OCI-LY7 (cell line): Measurements from ENCODE around the gene MAMSTR. TPM values are rescaled to one million over a fixed set of nuclear protein-coding genes. Genes with fewer than 3 reads are reported as not detected.

ENCODE experiments used
- BruUV-seq: library from RNA; stranded (reverse); fragments of 400-500 nt; replicated peaks from 2 replicates; lab custom pipeline; 2021; lab: Mats Ljungman, UMichigan
- CTCF ChIA-PET: fragments of 300-600 bp; sonication (Branson Sonifier 250); formaldehyde crosslinking; loops from one replicate; lab custom pipeline; 2022; ENCODE audit warnings: antibody characterized with exemption; ENCODE audit not compliant: unreplicated experiment; lab: Charles Lee
- POLR2A ChIA-PET: fragments of 300-600 bp; sonication (Branson Sonifier 250); formaldehyde crosslinking; loops from one replicate; lab custom pipeline; 2022; ENCODE audit warnings: antibody characterized with exemption; lab: Charles Lee
- DNase-seq: peaks from one replicate; pipeline ENCODE4 v3.0.0-alpha.2; 2015; ENCODE audit warnings: low spot score
- H2AFZ ChIP-seq: fragments of 200-600 bp; sonication (generic), shearing (Covaris generic); 2 replicates; pipeline ENCODE4 v1.6.1; 2014; ENCODE audit warnings: mild to moderate bottlenecking, antibody characterized with exemption, low read length, moderate library complexity
- H3K27ac ChIP-seq: fragments of 200-600 bp; sonication (generic); 2 replicates; pipeline ENCODE4 v1.5.1; 2014; ENCODE audit warnings: mixed run types, low read depth, mild to moderate bottlenecking, moderate library complexity, low read length, inconsistent platforms; ENCODE audit not compliant: poor library complexity, severe bottlenecking
- H3K36me3 ChIP-seq: fragments of 200-600 bp; sonication (generic); 2 replicates; pipeline ENCODE4 v1.6.1; 2014; ENCODE audit warnings: mild to moderate bottlenecking, antibody characterized with exemption, low read length, moderate library complexity, mixed read lengths; ENCODE audit not compliant: insufficient read depth
- H3K4me1 ChIP-seq: fragments of 200-600 bp; sonication (generic); 2 replicates; pipeline ENCODE4 v1.5.1; 2014; ENCODE audit warnings: mild to moderate bottlenecking, low read length; ENCODE audit not compliant: insufficient read depth, poor library complexity, severe bottlenecking
- H3K4me2 ChIP-seq: fragments of 200-600 bp; sonication (generic); 2 replicates; pipeline ENCODE4 v1.6.1; 2014; ENCODE audit warnings: mild to moderate bottlenecking, low read length
- H3K4me3 ChIP-seq: fragments of 200-600 bp; sonication (generic); 2 replicates; pipeline ENCODE4 v1.5.1; 2014; ENCODE audit warnings: mild to moderate bottlenecking, low read depth, low read length; ENCODE audit not compliant: poor library complexity, severe bottlenecking
- H3K79me2 ChIP-seq: fragments of 200-600 bp; sonication (generic); 2 replicates; pipeline ENCODE4 v1.6.1; 2016; ENCODE audit warnings: low read depth, mild to moderate bottlenecking, low read length, moderate library complexity, mixed read lengths; ENCODE audit not compliant: insufficient read depth
- H3K9me2 ChIP-seq: fragments of 200-600 bp; sonication (generic); 2 replicates; pipeline ENCODE4 v1.6.1; 2016; ENCODE audit warnings: mild to moderate bottlenecking, low read length, mixed read lengths; ENCODE audit not compliant: insufficient read depth
- H3K9me3 ChIP-seq: fragments of 200-600 bp; sonication (generic); 2 replicates; pipeline ENCODE4 v1.6.1; 2014; ENCODE audit warnings: mild to moderate bottlenecking, mixed run types, low read length, mixed read lengths
- H4K20me1 ChIP-seq: fragments of 200-600 bp; sonication (generic); 2 replicates; pipeline ENCODE4 v1.6.1; 2014; ENCODE audit warnings: mild to moderate bottlenecking, antibody characterized with exemption, low read length, moderate library complexity, mixed read lengths; ENCODE audit not compliant: insufficient read depth
- CTCF ChIP-seq: fragments of 200-600 bp; sonication (generic); conservative IDR thresholded peaks from 2 replicates; pipeline ENCODE4 v1.5.1; 2014; ENCODE audit warnings: mild to moderate bottlenecking, antibody characterized with exemption, low read length, moderate library complexity, mixed read lengths
- EZH2phosphoT487 ChIP-seq: fragments of 200-600 bp; sonication (generic); IDR thresholded peaks from 2 replicates; pipeline ENCODE4 v1.6.1; 2018; ENCODE audit warnings: low read depth, borderline replicate concordance, mild to moderate bottlenecking, mixed run types, antibody characterized with exemption, low read length, moderate library complexity, mixed read lengths
- intact Hi-C: fragments of 100-400 bp; cut with micrococcal nuclease; formaldehyde crosslinking; loops from one replicate; pipeline ENCODE4 v1.10.0; 2022; ENCODE audit not compliant: unreplicated experiment
- total RNA-seq, 2 experiments: library from RNA; depleted of rRNA in 1 of 2; stranded (reverse); fragments of >200 nt in 1 of 2; shearing (Covaris generic) in 1 of 2; gene quantifications; 2 replicates each; pipeline ENCODE4 v1.2.3, GENCODE V29; 2014 to 2022

The MAMSTR gene
- total RNA-seq, 2 experiments from 2014 or later: 1.2 TPM

GRCh38 chr19:48741129-48741999 is 21.8 kb upstream of the MAMSTR start:
- intact Hi-C loops: no loop called here
- Histone ChIP-seq H3K4me3 (no peak overlapping the region), H3K79me2 (no peaks in the 10 kb centered on the region), H3K36me3 (no peaks in the 10 kb centered on the region), H3K4me1 (peaks cover 20% of the 10 kb centered on the region), H3K9me3 (no peaks in the 10 kb centered on the region), H3K4me2 (peak overlapping the region; percentile 42), H3K9me2 (no peaks in the 10 kb centered on the region), H2AFZ (peak overlapping the region; percentile 55; the same call in 1 of the 2 replicates), H4K20me1 (no peaks in the 10 kb centered on the region), H3K27ac (no peak overlapping the region)
- peak; percentile 75 for DNase-seq
- TF ChIP-seq CTCF (no peak), EZH2phosphoT487 (no peak)
- ChIA-PET POLR2A (no interaction called here), CTCF (no interaction called here)
- no TSS peak for BruUV-seq

- H3K4me1 ChIP-seq: peaks cover 20% of the 10 kb centered on the region
- no peaks in the 10 kb centered on the region for H3K36me3 ChIP-seq
- BruUV-seq: no TSS peak
- H3K9me2 ChIP-seq: no peaks in the 10 kb centered on the region
- H3K79me2 ChIP-seq: no peaks in the 10 kb centered on the region
- no peak for TF ChIP-seq CTCF
- TF ChIP-seq EZH2phosphoT487: no peak
- DNase-seq: no peak
- CTCF ChIA-PET: no interaction called here
- H4K20me1 ChIP-seq: no peaks in the 10 kb centered on the region
- H3K27ac ChIP-seq: no peak within 1 kb of the TSS
- H3K4me3 ChIP-seq: no peak within 1 kb of the TSS
- intact Hi-C loops: no loop called here
- POLR2A ChIA-PET: no interaction called here
- H3K4me2 ChIP-seq: no peak within 1 kb of the TSS
- H3K9me3 ChIP-seq: no peaks in the 10 kb centered on the region
- peak within 1 kb of the TSS; percentile 55; the same call in 1 of the 2 replicates for H2AFZ ChIP-seq
Observed at GRCh38 chr19:48740164-48740972, 20.8 kb upstream of the MAMSTR start, which contains the start of gene RASIP1. TSS of gene RASIP1 (minus strand) at chr19:48740610. CDS start at chr19:48740282, 328 bp downstream.
